ENCODE data around the gene TENT4A. TPM values are rescaled to one million over a fixed set of nuclear protein-coding genes. Genes with fewer than 3 reads are reported as not detected.
A peak's percentile ranks its signal among the peaks of the same experiment; 100 is the strongest.

TENT4A gene
- total and polyA plus RNA-seq, 10 of the 15 experiments (the other 5 are each of a cell fraction or from before 2014, with no cell fraction given), result 1.4 to 30.6 (median 12.5) TPM

GRCh38 chr5:6686915-6687409 lies 26.3 kb upstream of the TENT4A start (continued):
- no peak for TF ChIP-seq RAD21 (IDR thresholded peaks at IDR 0.05; ENCODE audit: insufficient read depth, low read depth, low read length)
- no peak for TF ChIP-seq MYC (IDR thresholded peaks at IDR 0.05; ENCODE audit: insufficient read depth, insufficient read length, insufficient replicate concordance, low read length, severe bottlenecking)
- TF ChIP-seq TCF3 (IDR thresholded peaks at IDR 0.05; ENCODE audit: borderline replicate concordance, insufficient read depth, low read depth, low read length), result no peak

- FAIRE-seq, result no peak
- intact Hi-C loops (cut with micrococcal nuclease; ENCODE audit: unreplicated experiment), result no loop called here
- Histone ChIP-seq H3K9ac (ENCODE audit: control insufficient read depth, insufficient read depth, low read length) (no peak overlapping the region), H2AFZ (ENCODE audit: control insufficient read depth, low read depth, low read length) (no peak overlapping the region), H4K20me1 (ENCODE audit: control insufficient read depth, insufficient read depth) (no peaks in the 10 kb centered on the region), H3K4me3 (no peak overlapping the region), H3K36me3 (ENCODE audit: control insufficient read depth in 2 of 2, insufficient read depth in 2 of 2, low read length in 1 of 2) (no peaks in the 10 kb centered on the region), H3K4me1 (ENCODE audit: control insufficient read depth, insufficient read depth, low read length) (no peaks in the 10 kb centered on the region), H3K9me3 (replicated peaks; ENCODE audit: control insufficient read depth, insufficient read depth, low read length) (no peaks in the 10 kb centered on the region; the same call in 2 of the 3 replicates), H3K27ac (ENCODE audit: control insufficient read depth, insufficient read depth) (no peak overlapping the region), H3K4me2 (ENCODE audit: control insufficient read depth, insufficient read depth) (no peak overlapping the region), H3K27me3 (replicated peaks in 1 of 2; ENCODE audit: control insufficient read depth in 2 of 2, insufficient read depth in 2 of 2, low read length in 1 of 2) (peaks cover 0 to 2% of the 10 kb centered on the region in 2 experiments; a peak in 2 of 4 replicates), H3K79me2 (ENCODE audit: control insufficient read depth, insufficient read depth, low read length) (no peaks in the 10 kb centered on the region)
- 64% methylated on average over 9 of the region's 9 CpGs for WGBS (ENCODE audit: insufficient coverage, insufficient replicate concordance, low lambda C conversion rate, missing lambda C conversion rate)
- SMC1A ChIA-PET (ENCODE audit: uncharacterized antibody, unreplicated experiment), result interaction anchor here (1.6 kb wide), 1 partner anchor 12 kb away, joined by 4 read pairs; no protein-coding TSS in a partner anchor
- in situ Hi-C loops (cut with MboI), result no loop called here
- TF ChIP-seq SMAD1 (IDR thresholded peaks at IDR 0.05; ENCODE audit: low read depth, partially characterized antibody) (no peak), NFIC (IDR thresholded peaks at IDR 0.05; ENCODE audit: low read depth, low read length) (peak; percentile 32; the same call in 1 of the 2 replicates), NFYB (IDR thresholded peaks at IDR 0.05; ENCODE audit: insufficient read depth, low read depth, low read length) (no peak)
- TF ChIP-seq, protein P1, sequence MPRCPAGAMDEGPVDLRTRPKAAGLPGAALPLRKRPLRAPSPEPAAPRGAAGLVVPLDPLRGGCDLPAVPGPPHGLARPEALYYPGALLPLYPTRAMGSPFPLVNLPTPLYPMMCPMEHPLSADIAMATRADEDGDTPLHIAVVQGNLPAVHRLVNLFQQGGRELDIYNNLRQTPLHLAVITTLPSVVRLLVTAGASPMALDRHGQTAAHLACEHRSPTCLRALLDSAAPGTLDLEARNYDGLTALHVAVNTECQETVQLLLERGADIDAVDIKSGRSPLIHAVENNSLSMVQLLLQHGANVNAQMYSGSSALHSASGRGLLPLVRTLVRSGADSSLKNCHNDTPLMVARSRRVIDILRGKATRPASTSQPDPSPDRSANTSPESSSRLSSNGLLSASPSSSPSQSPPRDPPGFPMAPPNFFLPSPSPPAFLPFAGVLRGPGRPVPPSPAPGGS (IDR thresholded peaks at IDR 0.05; ENCODE audit: borderline replicate concordance, insufficient read depth, low read depth, low read length, poor library complexity, severe bottlenecking), result peak; percentile 98
- TF ChIP-seq, protein P2, sequence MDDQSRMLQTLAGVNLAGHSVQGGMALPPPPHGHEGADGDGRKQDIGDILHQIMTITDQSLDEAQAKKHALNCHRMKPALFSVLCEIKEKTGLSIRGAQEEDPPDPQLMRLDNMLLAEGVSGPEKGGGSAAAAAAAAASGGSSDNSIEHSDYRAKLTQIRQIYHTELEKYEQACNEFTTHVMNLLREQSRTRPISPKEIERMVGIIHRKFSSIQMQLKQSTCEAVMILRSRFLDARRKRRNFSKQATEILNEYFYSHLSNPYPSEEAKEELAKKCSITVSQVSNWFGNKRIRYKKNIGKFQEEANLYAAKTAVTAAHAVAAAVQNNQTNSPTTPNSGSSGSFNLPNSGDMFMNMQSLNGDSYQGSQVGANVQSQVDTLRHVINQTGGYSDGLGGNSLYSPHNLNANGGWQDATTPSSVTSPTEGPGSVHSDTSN (IDR thresholded peaks at IDR 0.05; ENCODE audit: insufficient replicate concordance, low read depth, low read length), result peak; percentile 64
- no peak for ATAC-seq
- no TSS peak for BruUV-seq (replicated peaks)
- CTCF ChIA-PET, result interaction anchor here (0.6 kb wide), 1 partner anchor 1613 kb away, joined by 3 read pairs; no protein-coding TSS in a partner anchor
- POLR2A ChIA-PET, result no interaction called here
- RAD21 ChIA-PET (ENCODE audit: unreplicated experiment), result no interaction called here
- DNase-seq (ENCODE audit: low read depth, low spot score), result no peak
These were observed 25.7 kb upstream of the TENT4A start for GRCh38 chr5:6687505-6687904.
